CD14-positive monocyte (primary cell): ENCODE measurements around the gene MRPL49. TPM values are rescaled to one million over a fixed set of nuclear protein-coding genes. Genes with fewer than 3 reads are reported as not detected.

Source experiments
- DNase-seq, 3 donors: peaks; one replicate each; pipeline ENCODE4 v3.0.0-alpha.2; 2011 to 2022
- H2AFZ ChIP-seq: 2 replicates; pipeline ENCODE4 v1.6.0; 2012; ENCODE audit warnings: mild to moderate bottlenecking, low read depth, low read length, inconsistent platforms; ENCODE audit not compliant: insufficient read depth, poor library complexity, severe bottlenecking
- H3K27ac ChIP-seq, 2 donors: 1 replicate in 1 of 2; 2 replicates in 1 of 2; pipeline ENCODE4 v1.5.1; 2012 to 2013; ENCODE audit warnings: low read length in 2 of 2, control low read depth in 1 of 2, inconsistent platforms in 1 of 2, low read depth in 1 of 2, mild to moderate bottlenecking in 1 of 2
- H3K27me3 ChIP-seq, 2 donors: one replicate each; pipeline versions ENCODE4 v1.6.0 to v1.6.1; 2011 to 2013; ENCODE audit warnings: low read length in 2 of 2; ENCODE audit not compliant: control insufficient read depth in 2 of 2, insufficient read depth in 2 of 2
- H3K36me3 ChIP-seq, 2 donors: replicated peaks in 1 of 2; 1 replicate in 1 of 2; 2 replicates in 1 of 2; pipeline versions ENCODE4 v1.5.1 to v1.6.1; 2012 to 2013; ENCODE audit warnings: low read length in 2 of 2, control low read depth in 1 of 2, inconsistent platforms in 1 of 2, mild to moderate bottlenecking in 1 of 2; ENCODE audit not compliant: insufficient read depth in 2 of 2, control insufficient read depth in 1 of 2
- H3K4me1 ChIP-seq, 2 donors: 1 replicate in 1 of 2; 2 replicates in 1 of 2; pipeline versions ENCODE4 v1.5.1 to v1.6.1; 2012 to 2013; ENCODE audit warnings: low read length in 2 of 2, control low read depth in 1 of 2, inconsistent platforms in 1 of 2, mild to moderate bottlenecking in 1 of 2, moderate library complexity in 1 of 2; ENCODE audit not compliant: insufficient read depth in 2 of 2, control insufficient read depth in 1 of 2
- H3K4me2 ChIP-seq: replicated peaks from 2 replicates; pipeline ENCODE3; 2012; ENCODE audit warnings: low read length, moderate library complexity, mild to moderate bottlenecking; ENCODE audit not compliant: poor library complexity, severe bottlenecking; ENCODE audit errors: extremely low read depth
- H3K4me3 ChIP-seq, 3 experiments: fragments of 200-600 bp in 1 of 3; sonication (generic) in 1 of 3; replicated peaks in 1 of 3; 1 replicate in 2 of 3; 2 replicates in 1 of 3; pipeline ENCODE4 v1.5.1; 2011 to 2013; ENCODE audit warnings: low read length in 3 of 3, mild to moderate bottlenecking in 3 of 3, control low read depth in 2 of 3, low read depth in 2 of 3, inconsistent platforms in 1 of 3, moderate library complexity in 1 of 3
- H3K79me2 ChIP-seq: 2 replicates; pipeline ENCODE4 v1.6.0; 2012; ENCODE audit warnings: mild to moderate bottlenecking, control low read depth, inconsistent platforms, low read length, moderate library complexity; ENCODE audit not compliant: insufficient read depth
- H3K9ac ChIP-seq: 2 replicates; pipeline ENCODE4 v1.6.0; 2017; ENCODE audit warnings: low read length, mild to moderate bottlenecking; ENCODE audit not compliant: insufficient read depth, poor library complexity, severe bottlenecking
- H3K9me3 ChIP-seq, 2 donors: replicated peaks in 1 of 2; 1 replicate in 1 of 2; 2 replicates in 1 of 2; pipeline versions ENCODE4 v1.5.1 to v1.6.1; 2012 to 2013; ENCODE audit warnings: low read length in 2 of 2, control low read depth in 1 of 2; ENCODE audit not compliant: control insufficient read depth in 1 of 2, insufficient read depth in 1 of 2
- H4K20me1 ChIP-seq: 2 replicates; pipeline ENCODE4 v1.6.0; 2012; ENCODE audit warnings: mild to moderate bottlenecking, low read length, control low read depth, moderate library complexity; ENCODE audit not compliant: insufficient read depth
- H3K27ac Mint-ChIP-seq, 7 donors: one replicate each; pipeline ENCODE4 v1.8.0; 2020; ENCODE audit warnings: mild to moderate bottlenecking in 7 of 7, mixed read lengths in 7 of 7, moderate library complexity in 6 of 7, inconsistent platforms in 2 of 7
- H3K27me3 Mint-ChIP-seq, 3 donors: one replicate each; pipeline ENCODE4 v1.8.0; 2021 to 2022; ENCODE audit warnings: low read depth in 3 of 3, mild to moderate bottlenecking in 3 of 3, mixed read lengths in 3 of 3, moderate library complexity in 3 of 3, inconsistent platforms in 1 of 3
- H3K36me3 Mint-ChIP-seq, 2 donors: one replicate each; pipeline ENCODE4 v1.8.0; 2020; ENCODE audit warnings: mixed read lengths in 2 of 2, inconsistent platforms in 1 of 2, mild to moderate bottlenecking in 1 of 2
- H3K4me1 Mint-ChIP-seq: one replicate; pipeline ENCODE4 v1.8.0; 2020; ENCODE audit warnings: mild to moderate bottlenecking, mixed read lengths
- H3K4me3 Mint-ChIP-seq, 2 donors: one replicate each; pipeline ENCODE4 v1.8.0; 2020; ENCODE audit warnings: mild to moderate bottlenecking in 2 of 2, mixed read lengths in 2 of 2, moderate library complexity in 1 of 2
- H3K9me3 Mint-ChIP-seq, 7 donors: one replicate each; pipeline ENCODE4 v1.8.0; 2020 to 2022; ENCODE audit warnings: mixed read lengths in 7 of 7, mild to moderate bottlenecking in 6 of 7, moderate library complexity in 6 of 7, inconsistent platforms in 2 of 7
- WGBS: methylation state at CpG from one replicate; pipeline ENCODE4 v1.1.5; 2013; ENCODE audit warnings: missing lambda C conversion rate; ENCODE audit not compliant: insufficient coverage; 5-methylcytosine and 5-hydroxymethylcytosine counted together
- intact Hi-C, 2 donors: fragments of 100-400 bp; cut with micrococcal nuclease; formaldehyde crosslinking; loops; one replicate each; pipeline versions ENCODE4 v1.15.0 to v1.15.1; 2023
- polyA plus RNA-seq, 3 donors: library from polyadenylated mRNA; depleted of rRNA in 1 of 3; unstranded in 2 of 3; stranded (reverse) in 1 of 3; fragments of 300-500 nt in 2 of 3; fragments of >200 nt in 1 of 3; fragmentation: Illumina TruSeq in 2 of 3; gene quantifications; 1 replicate in 2 of 3; 2 replicates in 1 of 3; pipeline ENCODE4 v1.2.3, GENCODE V29; 2012 to 2021
- TF ChIP-seq, protein P1 (sequence below): fragments of 200-600 bp; IDR thresholded peaks from one replicate; pipeline ENCODE4 v1.8.0; 2022; ENCODE audit warnings: antibody characterized with exemption, mild to moderate bottlenecking

MRPL49 gene
- polyA plus RNA-seq, 3 donors, result 19.8 to 33.9 (median 32.7) TPM

DNA sequence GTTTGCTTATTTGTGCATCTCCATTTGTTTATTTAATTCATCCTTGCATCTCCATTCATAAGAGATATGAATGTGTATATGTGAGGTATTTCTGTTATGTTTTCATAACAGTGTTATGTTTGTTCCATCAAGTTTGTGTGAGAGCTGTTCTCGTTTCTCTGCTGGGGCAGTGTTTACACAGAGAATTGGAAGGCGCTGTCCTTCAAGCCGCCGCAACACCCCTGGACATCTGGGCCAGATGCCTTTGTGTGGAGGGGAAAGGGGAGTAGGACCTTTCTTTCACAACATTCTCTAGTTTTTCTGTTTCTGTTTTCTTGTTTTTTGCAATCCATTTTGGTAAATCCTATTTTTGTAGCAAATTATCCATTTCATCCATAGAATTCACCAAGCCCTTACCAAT lies 17.5 kb upstream of the MRPL49 start:
- H3K27ac Mint-ChIP-seq, result no peak overlapping the region

DNA sequence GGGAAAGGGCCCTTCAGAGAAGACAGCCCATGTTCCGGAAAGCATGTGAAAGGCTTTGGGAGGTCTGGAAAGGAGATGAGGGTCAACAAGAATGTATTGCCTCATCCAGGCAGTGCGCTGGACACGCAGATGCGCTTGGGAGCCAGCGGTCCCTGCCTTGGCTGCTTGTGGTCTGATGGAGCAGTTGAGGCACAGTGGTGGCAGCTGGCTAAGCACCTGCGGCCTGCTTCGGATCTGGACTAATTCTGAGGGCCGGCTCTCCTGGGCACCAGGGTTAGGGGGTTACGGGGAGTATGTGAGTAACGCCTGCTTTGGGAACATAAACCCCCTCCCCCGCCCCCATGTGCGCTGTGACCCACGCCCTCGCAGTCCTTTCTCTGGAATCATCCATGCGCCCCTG lies 15.0 kb upstream of the MRPL49 start:
- Mint-ChIP-seq H3K4me1 (peaks cover 20% of the 10 kb centered on the region), H3K27ac (no peak overlapping the region)

More for the DNA sequence above, 17.5 kb upstream of the MRPL49 start:
- Histone ChIP-seq H2AFZ (no peak overlapping the region), H4K20me1 (no peaks in the 10 kb centered on the region), H3K27ac (no peak overlapping the region), H3K27me3 (no peaks in the 10 kb centered on the region), H3K36me3 (peaks cover 26 to 84% of the 10 kb centered on the region in 2 donors), H3K4me3 (no peak overlapping the region), H3K9ac (no peak overlapping the region), H3K79me2 (peaks cover 17% of the 10 kb centered on the region), H3K4me1 (no peaks in the 10 kb centered on the region), H3K9me3 (no peaks in the 10 kb centered on the region), H3K4me2 (no peak overlapping the region)
- no peaks in the 10 kb centered on the region for H3K4me1 Mint-ChIP-seq
- H3K36me3 Mint-ChIP-seq, result peaks cover 37 to 57% of the 10 kb centered on the region in 2 donors
- no peaks in the 10 kb centered on the region for H3K9me3 Mint-ChIP-seq
- no peaks in the 10 kb centered on the region for H3K27me3 Mint-ChIP-seq
- no CpG with 5 or more reads among the region's 4 CpGs for WGBS
- TF ChIP-seq, protein P1, sequence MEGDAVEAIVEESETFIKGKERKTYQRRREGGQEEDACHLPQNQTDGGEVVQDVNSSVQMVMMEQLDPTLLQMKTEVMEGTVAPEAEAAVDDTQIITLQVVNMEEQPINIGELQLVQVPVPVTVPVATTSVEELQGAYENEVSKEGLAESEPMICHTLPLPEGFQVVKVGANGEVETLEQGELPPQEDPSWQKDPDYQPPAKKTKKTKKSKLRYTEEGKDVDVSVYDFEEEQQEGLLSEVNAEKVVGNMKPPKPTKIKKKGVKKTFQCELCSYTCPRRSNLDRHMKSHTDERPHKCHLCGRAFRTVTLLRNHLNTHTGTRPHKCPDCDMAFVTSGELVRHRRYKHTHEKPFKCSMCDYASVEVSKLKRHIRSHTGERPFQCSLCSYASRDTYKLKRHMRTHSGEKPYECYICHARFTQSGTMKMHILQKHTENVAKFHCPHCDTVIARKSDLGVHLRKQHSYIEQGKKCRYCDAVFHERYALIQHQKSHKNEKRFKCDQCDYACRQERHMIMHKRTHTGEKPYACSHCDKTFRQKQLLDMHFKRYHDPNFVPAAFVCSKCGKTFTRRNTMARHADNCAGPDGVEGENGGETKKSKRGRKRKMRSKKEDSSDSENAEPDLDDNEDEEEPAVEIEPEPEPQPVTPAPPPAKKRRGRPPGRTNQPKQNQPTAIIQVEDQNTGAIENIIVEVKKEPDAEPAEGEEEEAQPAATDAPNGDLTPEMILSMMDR, result no peak
- intact Hi-C loops, result no loop called here
- no peak overlapping the region for H3K4me3 Mint-ChIP-seq
- DNase-seq, result no peak

More for the DNA sequence above, 15.0 kb upstream of the MRPL49 start:
- Histone ChIP-seq H3K36me3 (peaks cover 28 to 75% of the 10 kb centered on the region in 2 donors), H3K79me2 (peaks cover 2% of the 10 kb centered on the region), H2AFZ (no peak overlapping the region), H4K20me1 (peaks cover 15% of the 10 kb centered on the region), H3K9ac (no peak overlapping the region), H3K4me3 (no peak overlapping the region), H3K27me3 (no peaks in the 10 kb centered on the region), H3K4me2 (no peak overlapping the region), H3K4me1 (peaks cover 17 to 19% of the 10 kb centered on the region in 2 donors), H3K9me3 (no peaks in the 10 kb centered on the region), H3K27ac (no peak overlapping the region)
- Mint-ChIP-seq H3K27me3 (peaks cover 0 to 5% (median 2%) of the 10 kb centered on the region in 3 donors), H3K9me3 (no peaks in the 10 kb centered on the region), H3K36me3 (peaks cover 35 to 51% of the 10 kb centered on the region in 2 donors), H3K4me3 (no peak overlapping the region)
- intact Hi-C loops, result no loop called here
- WGBS, result 99% methylated on average over 8 of the region's 15 CpGs
- no peak for DNase-seq
- TF ChIP-seq, protein P1, result no peak
